GM21825 (cell line): ENCODE results near the gene PRAMEF5.
"Not testable (repeated sequence)": the region's sequence is repeated elsewhere in the genome, so short reads cannot be mapped to it uniquely, and the experiment has no call there.

Experiments used
- ATAC-seq: cut with Tn5 transposase; IDR thresholded peaks from one replicate; pipeline ENCODE4 v1.9.1; 2021; ENCODE audit warnings: mild to moderate bottlenecking, moderate library complexity; ENCODE audit not compliant: unreplicated experiment

Gene PRAMEF5

GRCh38 chr1:13253898-13254297, at the start of gene PRAMEF5:
Gene PRAMEF5, plus strand, starts transcription at chr1:13254198. Its CDS starts 5,071 bp downstream, at chr1:13259269.
- ATAC-seq = not testable (repeated sequence)

- not testable (repeated sequence) for ATAC-seq
Measured at GRCh38 chr1:13208712-13209111, 45.3 kb upstream of the PRAMEF5 start.

- ATAC-seq = not testable (repeated sequence)
Measured at GRCh38 chr1:13216619-13217018, 37.4 kb upstream of the PRAMEF5 start.

- not testable (repeated sequence) for ATAC-seq
Measured at GRCh38 chr1:13219203-13219602, 34.8 kb upstream of the PRAMEF5 start.

GRCh38 chr1:13222788-13223187, 31.2 kb upstream of the PRAMEF5 start:
- ATAC-seq = not testable (repeated sequence)

- ATAC-seq = no peak
Measured at GRCh38 chr1:13224480-13225060, 29.4 kb upstream of the PRAMEF5 start.

- ATAC-seq = not testable (repeated sequence)
Measured at GRCh38 chr1:13225675-13226204, 28.3 kb upstream of the PRAMEF5 start, which contains the start of gene PRAMEF18. Gene PRAMEF18, minus strand, starts transcription at chr1:13226154. Its CDS starts 48 bp downstream, at chr1:13226106.

- ATAC-seq = not testable (repeated sequence)
Measured at GRCh38 chr1:13227271-13228055, 26.5 kb upstream of the PRAMEF5 start.

- ATAC-seq = no peak
Measured at GRCh38 chr1:13228343-13228781, 25.6 kb upstream of the PRAMEF5 start.

GRCh38 chr1:13230096-13230495, 23.9 kb upstream of the PRAMEF5 start:
- ATAC-seq = not testable (repeated sequence)

- not testable (repeated sequence) for ATAC-seq
Measured at GRCh38 chr1:13230601-13231000, 23.4 kb upstream of the PRAMEF5 start.

GRCh38 chr1:13231061-13231750, 22.8 kb upstream of the PRAMEF5 start:
- ATAC-seq = not testable (repeated sequence)

- not testable (repeated sequence) for ATAC-seq
Measured at GRCh38 chr1:13232056-13232455, 21.9 kb upstream of the PRAMEF5 start.

- ATAC-seq = not testable (repeated sequence)
Measured at GRCh38 chr1:13234057-13234456, 19.9 kb upstream of the PRAMEF5 start.

GRCh38 chr1:13237572-13237971, 16.4 kb upstream of the PRAMEF5 start:
- ATAC-seq = not testable (repeated sequence)

GRCh38 chr1:13239633-13240032, 14.4 kb upstream of the PRAMEF5 start:
- not testable (repeated sequence) for ATAC-seq

- ATAC-seq = not testable (repeated sequence)
Measured at GRCh38 chr1:13243536-13244263, 10.3 kb upstream of the PRAMEF5 start.

- ATAC-seq = not testable (repeated sequence)
Measured at GRCh38 chr1:13245841-13246553, 8.0 kb upstream of the PRAMEF5 start.

- ATAC-seq = not testable (repeated sequence)
Measured at GRCh38 chr1:13246554-13246871, 7.5 kb upstream of the PRAMEF5 start.

- not testable (repeated sequence) for ATAC-seq
Measured at GRCh38 chr1:13247122-13247521, 6.9 kb upstream of the PRAMEF5 start.
